ENCODE data around the gene PDYN. TPM values are rescaled to one million over a fixed set of nuclear protein-coding genes. Genes with fewer than 3 reads are reported as not detected.

The PDYN gene
- total and polyA plus RNA-seq, 5 donors from 2014 or later, result not detected

DNA sequence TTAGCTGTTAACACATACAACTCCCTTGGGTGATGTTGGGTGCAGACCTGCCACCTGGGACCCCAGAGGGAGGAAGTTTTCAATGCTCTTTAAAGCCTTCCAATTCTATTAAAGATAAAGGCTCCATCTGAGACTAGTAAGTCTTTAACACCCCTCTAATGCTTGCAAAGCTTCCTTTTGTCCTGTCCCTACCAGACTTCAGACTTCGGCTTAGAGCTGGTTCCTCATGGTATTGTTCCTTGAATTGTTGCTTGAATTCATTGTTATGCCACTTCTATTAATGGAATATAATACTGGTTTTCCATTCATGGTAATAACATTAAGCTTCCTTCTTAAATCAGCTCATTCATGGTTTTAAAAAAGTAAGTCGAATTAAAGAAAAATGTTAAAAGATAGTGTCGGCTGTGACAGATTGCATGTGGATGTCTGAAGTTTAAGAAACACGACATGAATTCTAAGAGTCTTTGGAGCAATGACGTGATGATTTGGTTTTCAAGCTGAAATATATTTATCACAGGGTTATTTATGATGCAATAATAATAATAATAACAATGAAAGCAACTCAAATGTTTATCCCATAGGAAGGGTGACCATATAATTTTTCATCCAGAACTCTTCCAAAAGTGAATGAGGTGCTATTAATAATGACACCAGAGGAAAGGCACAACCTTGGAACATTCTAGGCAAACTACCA, 21.8 kb downstream of the PDYN start:
- Mint-ChIP-seq H3K9me3 (peaks cover 0 to 7% (median 0%) of the 10 kb centered on the region in 7 donors), H3K4me3 (no peak overlapping the region), H3K27me3 (peaks cover 14% of the 10 kb centered on the region), H3K36me3 (no peaks in the 10 kb centered on the region), H3K27ac (no peak overlapping the region), H3K4me1 (no peaks in the 10 kb centered on the region)
- Histone ChIP-seq H3K27me3 (ENCODE audit: control insufficient read depth, insufficient read depth, low read length) (no peaks in the 10 kb centered on the region), H3K9me3 (ENCODE audit: control insufficient read depth in 2 of 2, low read length in 2 of 2) (no peaks in the 10 kb centered on the region), H3K4me3 (ENCODE audit: low read depth, low read length) (no peak overlapping the region), H3K27ac (ENCODE audit: insufficient read depth, low read length, poor library complexity, severe bottlenecking) (no peak overlapping the region), H3K36me3 (ENCODE audit: control insufficient read depth, insufficient read depth, low read length) (no peaks in the 10 kb centered on the region), H3K4me1 (ENCODE audit: control insufficient read depth, insufficient read depth, low read length, poor library complexity, severe bottlenecking) (no peaks in the 10 kb centered on the region)
- ATAC-seq (ENCODE audit: low read depth in 2 of 2) (no peak), DNase-seq (no peak)

DNA sequence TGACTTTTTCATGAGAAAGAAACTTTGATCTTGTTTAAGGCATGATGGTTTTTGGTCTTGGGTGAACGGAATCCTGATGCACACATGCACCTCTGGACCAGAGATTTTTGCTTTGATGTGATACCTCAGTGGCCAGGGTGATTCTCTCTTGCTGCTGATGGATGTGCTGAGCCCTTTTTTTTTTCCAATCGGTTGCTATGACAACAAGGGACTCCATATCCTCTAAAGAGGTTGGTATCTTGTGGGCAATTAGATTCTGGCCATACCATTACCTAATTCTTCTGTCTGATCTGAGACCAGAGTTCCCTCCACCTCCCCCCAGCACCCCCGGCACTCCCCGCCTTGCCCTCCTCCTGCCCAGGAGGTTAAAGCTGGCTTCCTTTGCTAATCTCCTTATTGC, 24.9 kb downstream of the PDYN start:
- Histone ChIP-seq H3K27me3 (ENCODE audit: control insufficient read depth, insufficient read depth, low read length) (no peaks in the 10 kb centered on the region), H3K4me1 (ENCODE audit: control insufficient read depth, insufficient read depth, low read length, poor library complexity, severe bottlenecking) (peaks cover 6% of the 10 kb centered on the region), H3K27ac (ENCODE audit: insufficient read depth, low read length, poor library complexity, severe bottlenecking) (no peak overlapping the region), H3K9me3 (ENCODE audit: control insufficient read depth in 2 of 2, low read length in 2 of 2) (no peaks in the 10 kb centered on the region), H3K4me3 (ENCODE audit: low read depth, low read length) (no peak overlapping the region), H3K36me3 (ENCODE audit: control insufficient read depth, insufficient read depth, low read length) (no peaks in the 10 kb centered on the region)
- H3K27ac Mint-ChIP-seq, result no peak overlapping the region
- H3K36me3 Mint-ChIP-seq, result no peaks in the 10 kb centered on the region
- peaks cover 0 to 11% (median 6%) of the 10 kb centered on the region in 4 donors for H3K4me1 Mint-ChIP-seq
- no peak overlapping the region for H3K4me3 Mint-ChIP-seq
- no peak for DNase-seq
- H3K9me3 Mint-ChIP-seq, result peaks cover 0 to 3% (median 0%) of the 10 kb centered on the region in 7 donors
- no peak for ATAC-seq (ENCODE audit: low read depth in 2 of 2)
- H3K27me3 Mint-ChIP-seq, result peaks cover 18% of the 10 kb centered on the region

DNA sequence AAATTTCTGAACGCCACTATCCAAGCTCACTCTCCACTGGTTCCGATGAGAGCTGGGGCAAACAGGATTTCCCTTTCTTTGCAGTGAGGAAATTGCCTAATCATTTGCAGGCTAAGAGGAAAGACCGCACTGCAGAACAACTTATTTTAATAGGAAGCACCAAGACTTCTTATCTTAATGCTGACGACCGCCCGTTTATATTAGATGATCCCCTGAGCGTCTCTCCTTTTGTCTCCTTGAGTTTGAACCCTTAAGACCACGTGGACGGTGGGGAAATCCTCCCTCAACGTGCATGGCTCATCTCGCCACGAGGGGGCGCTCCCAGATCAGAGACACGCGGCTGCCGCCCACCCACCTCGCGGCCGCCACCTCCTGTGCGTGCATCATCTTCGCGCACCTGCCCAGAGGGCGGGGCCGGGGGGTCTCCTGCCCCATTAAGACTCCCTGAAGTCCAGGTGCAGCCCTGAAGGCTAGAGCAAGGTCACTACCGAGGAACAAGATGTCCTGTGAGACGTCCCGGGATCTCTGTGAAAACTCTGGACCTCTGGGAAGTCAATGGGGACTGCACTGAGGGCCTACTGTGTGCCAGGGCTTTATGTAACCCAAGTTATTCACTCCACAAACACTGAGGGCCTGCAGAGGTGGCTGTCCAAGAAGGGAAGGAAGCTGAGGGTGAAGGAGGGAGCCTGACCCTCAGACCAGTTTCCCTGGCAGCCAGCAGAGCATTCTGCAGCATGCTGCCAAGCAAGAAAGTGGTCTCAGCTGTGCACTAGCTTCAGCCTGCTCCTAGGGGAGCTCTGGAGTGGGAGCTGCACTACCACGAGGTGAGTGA, 28.1 kb downstream of the PDYN start:
- Mint-ChIP-seq H3K27ac (no peak overlapping the region), H3K4me3 (peak overlapping the region in 2 of 4 donors; percentile 55 to 75), H3K36me3 (no peaks in the 10 kb centered on the region), H3K4me1 (peaks cover 0 to 12% (median 8%) of the 10 kb centered on the region in 4 donors), H3K9me3 (peaks cover 0 to 3% (median 0%) of the 10 kb centered on the region in 7 donors), H3K27me3 (peaks cover 24% of the 10 kb centered on the region)
- H3K27ac ChIP-seq (ENCODE audit: insufficient read depth, low read length, poor library complexity, severe bottlenecking), result no peak overlapping the region
- H3K4me1 ChIP-seq (ENCODE audit: control insufficient read depth, insufficient read depth, low read length, poor library complexity, severe bottlenecking), result peaks cover 6% of the 10 kb centered on the region
- peak in 1 of 2 donors; percentile 71 for ATAC-seq (ENCODE audit: low read depth in 2 of 2)
- no peaks in the 10 kb centered on the region for H3K9me3 ChIP-seq (ENCODE audit: control insufficient read depth in 2 of 2, low read length in 2 of 2)
- H3K4me3 ChIP-seq (ENCODE audit: low read depth, low read length), result peak overlapping the region; percentile 24
- peaks cover 7% of the 10 kb centered on the region for H3K27me3 ChIP-seq (ENCODE audit: control insufficient read depth, insufficient read depth, low read length)
- peak; percentile 41 to 67 (median 64) for DNase-seq
- no peaks in the 10 kb centered on the region for H3K36me3 ChIP-seq (ENCODE audit: control insufficient read depth, insufficient read depth, low read length)

GRCh38 chr20:1964659-1965405, 29.0 kb downstream of the PDYN start:
- Mint-ChIP-seq H3K36me3 (no peaks in the 10 kb centered on the region), H3K27ac (no peak overlapping the region), H3K9me3 (peaks cover 0 to 3% (median 0%) of the 10 kb centered on the region in 7 donors), H3K4me3 (peak overlapping the region in 1 of 4 donors; percentile 75), H3K4me1 (peaks cover 0 to 12% (median 8%) of the 10 kb centered on the region in 4 donors), H3K27me3 (peaks cover 24% of the 10 kb centered on the region)
- Histone ChIP-seq H3K4me3 (ENCODE audit: low read depth, low read length) (peak overlapping the region; percentile 24), H3K4me1 (ENCODE audit: control insufficient read depth, insufficient read depth, low read length, poor library complexity, severe bottlenecking) (peaks cover 6% of the 10 kb centered on the region), H3K9me3 (ENCODE audit: control insufficient read depth in 2 of 2, low read length in 2 of 2) (no peaks in the 10 kb centered on the region), H3K36me3 (ENCODE audit: control insufficient read depth, insufficient read depth, low read length) (no peaks in the 10 kb centered on the region), H3K27me3 (ENCODE audit: control insufficient read depth, insufficient read depth, low read length) (peaks cover 7% of the 10 kb centered on the region), H3K27ac (ENCODE audit: insufficient read depth, low read length, poor library complexity, severe bottlenecking) (no peak overlapping the region)
- DNase-seq, result no peak
- ATAC-seq (ENCODE audit: low read depth in 2 of 2), result no peak

GRCh38 chr20:1964061-1964460, 29.8 kb downstream of the PDYN start:
- Mint-ChIP-seq H3K27me3 (peaks cover 20% of the 10 kb centered on the region), H3K27ac (no peak overlapping the region), H3K36me3 (no peaks in the 10 kb centered on the region), H3K4me3 (no peak overlapping the region), H3K4me1 (peaks cover 0 to 12% (median 8%) of the 10 kb centered on the region in 4 donors), H3K9me3 (peaks cover 0 to 6% (median 0%) of the 10 kb centered on the region in 7 donors)
- no peak for ATAC-seq (ENCODE audit: low read depth in 2 of 2)
- peaks cover 6% of the 10 kb centered on the region for H3K4me1 ChIP-seq (ENCODE audit: control insufficient read depth, insufficient read depth, low read length, poor library complexity, severe bottlenecking)
- no peak overlapping the region for H3K4me3 ChIP-seq (ENCODE audit: low read depth, low read length)
- no peaks in the 10 kb centered on the region for H3K36me3 ChIP-seq (ENCODE audit: control insufficient read depth, insufficient read depth, low read length)
- H3K9me3 ChIP-seq (ENCODE audit: control insufficient read depth in 2 of 2, low read length in 2 of 2), result no peaks in the 10 kb centered on the region
- peaks cover 7% of the 10 kb centered on the region for H3K27me3 ChIP-seq (ENCODE audit: control insufficient read depth, insufficient read depth, low read length)
- H3K27ac ChIP-seq (ENCODE audit: insufficient read depth, low read length, poor library complexity, severe bottlenecking), result no peak overlapping the region
- DNase-seq, result peak in 1 of 3 donors; percentile 4

- Mint-ChIP-seq H3K4me3 (no peak overlapping the region), H3K4me1 (peaks cover 0 to 12% (median 8%) of the 10 kb centered on the region in 4 donors), H3K36me3 (no peaks in the 10 kb centered on the region), H3K27ac (no peak overlapping the region), H3K27me3 (peaks cover 14% of the 10 kb centered on the region), H3K9me3 (peaks cover 0 to 2% (median 0%) of the 10 kb centered on the region in 7 donors)
- H3K9me3 ChIP-seq (ENCODE audit: control insufficient read depth in 2 of 2, low read length in 2 of 2), result no peaks in the 10 kb centered on the region
- DNase-seq, result no peak
- ATAC-seq (ENCODE audit: low read depth in 2 of 2), result no peak
- no peak overlapping the region for H3K27ac ChIP-seq (ENCODE audit: insufficient read depth, low read length, poor library complexity, severe bottlenecking)
- H3K27me3 ChIP-seq (ENCODE audit: control insufficient read depth, insufficient read depth, low read length), result peaks cover 10% of the 10 kb centered on the region
- H3K4me1 ChIP-seq (ENCODE audit: control insufficient read depth, insufficient read depth, low read length, poor library complexity, severe bottlenecking), result peaks cover 6% of the 10 kb centered on the region
- no peak overlapping the region for H3K4me3 ChIP-seq (ENCODE audit: low read depth, low read length)
- no peaks in the 10 kb centered on the region for H3K36me3 ChIP-seq (ENCODE audit: control insufficient read depth, insufficient read depth, low read length)
Observed at GRCh38 chr20:1961374-1961773, 32.5 kb downstream of the PDYN start.

DNA sequence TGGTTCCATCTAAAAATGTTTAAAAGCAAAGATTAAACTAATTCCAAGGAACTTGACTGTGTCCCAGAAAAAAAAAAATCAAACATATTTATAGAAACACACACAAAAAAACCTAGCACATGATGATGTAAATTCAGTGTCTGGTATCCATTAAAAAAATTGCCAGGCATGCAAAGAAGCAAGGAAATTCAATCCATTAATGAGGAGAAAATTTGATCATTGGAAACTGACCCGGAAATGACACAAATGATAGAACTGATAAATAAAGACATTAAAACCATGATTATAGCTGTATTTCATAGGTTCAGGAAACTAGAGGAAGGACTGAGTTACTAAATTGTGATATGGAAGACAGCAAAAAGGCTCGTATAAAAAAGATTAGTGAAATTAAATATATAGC, 34.7 kb downstream of the PDYN start:
- Mint-ChIP-seq H3K4me3 (no peak overlapping the region), H3K36me3 (no peaks in the 10 kb centered on the region), H3K9me3 (peaks cover 0 to 2% (median 0%) of the 10 kb centered on the region in 7 donors), H3K27me3 (peaks cover 10% of the 10 kb centered on the region), H3K4me1 (peaks cover 0 to 6% (median 0%) of the 10 kb centered on the region in 4 donors), H3K27ac (no peak overlapping the region)
- Histone ChIP-seq H3K27ac (ENCODE audit: insufficient read depth, low read length, poor library complexity, severe bottlenecking) (no peak overlapping the region), H3K27me3 (ENCODE audit: control insufficient read depth, insufficient read depth, low read length) (peaks cover 10% of the 10 kb centered on the region), H3K4me3 (ENCODE audit: low read depth, low read length) (no peak overlapping the region), H3K36me3 (ENCODE audit: control insufficient read depth, insufficient read depth, low read length) (no peaks in the 10 kb centered on the region), H3K9me3 (ENCODE audit: control insufficient read depth in 2 of 2, low read length in 2 of 2) (no peaks in the 10 kb centered on the region), H3K4me1 (ENCODE audit: control insufficient read depth, insufficient read depth, low read length, poor library complexity, severe bottlenecking) (no peaks in the 10 kb centered on the region)
- DNase-seq, result no peak
- no peak for ATAC-seq (ENCODE audit: low read depth in 2 of 2)

Measured in CD4-positive, CD25-positive, alpha-beta regulatory T cell (primary cell).